ES-I3 (cell line): ENCODE measurements around the gene API5.

ENCODE experiments used
- H3K36me3 ChIP-seq: 2 replicates; pipeline ENCODE4 v1.6.1; 2013; ENCODE audit warnings: mild to moderate bottlenecking, low read length, control low read depth, moderate library complexity; ENCODE audit not compliant: insufficient read depth
- H3K4me1 ChIP-seq: 2 replicates; pipeline ENCODE4 v1.6.1; 2013; ENCODE audit warnings: mild to moderate bottlenecking, control low read depth, low read length; ENCODE audit not compliant: insufficient read depth
- H3K9ac ChIP-seq: 2 replicates; pipeline ENCODE4 v1.6.1; 2013; ENCODE audit warnings: low read depth, mild to moderate bottlenecking, low read length, moderate library complexity
- H3K9me3 ChIP-seq: 2 replicates; pipeline ENCODE4 v1.6.1; 2013; ENCODE audit warnings: mild to moderate bottlenecking, low read length, moderate library complexity; ENCODE audit not compliant: control insufficient read depth, insufficient read depth

The API5 gene

GRCh38 chr11:43378897-43379296, 67.1 kb downstream of the API5 start:
- H3K9ac ChIP-seq: no peak overlapping the region
- H3K9me3 ChIP-seq: no peaks in the 10 kb centered on the region
- H3K4me1 ChIP-seq: peaks cover 7% of the 10 kb centered on the region; the same call in 1 of the 2 replicates
- H3K36me3 ChIP-seq: no peaks in the 10 kb centered on the region

GRCh38 chr11:43381802-43382201, 70.0 kb downstream of the API5 start:
- Histone ChIP-seq H3K9ac (no peak overlapping the region), H3K4me1 (peaks cover 7% of the 10 kb centered on the region; the same call in 1 of the 2 replicates), H3K9me3 (no peaks in the 10 kb centered on the region), H3K36me3 (no peaks in the 10 kb centered on the region)

- H3K4me1 ChIP-seq: peaks cover 7% of the 10 kb centered on the region; the same call in 1 of the 2 replicates
- no peak overlapping the region for H3K9ac ChIP-seq
- no peaks in the 10 kb centered on the region for H3K36me3 ChIP-seq
- no peaks in the 10 kb centered on the region for H3K9me3 ChIP-seq
Observed at GRCh38 chr11:43382614-43383013, 70.8 kb downstream of the API5 start.

GRCh38 chr11:43384393-43384792, 72.6 kb downstream of the API5 start:
- no peaks in the 10 kb centered on the region for H3K9me3 ChIP-seq
- no peak overlapping the region for H3K9ac ChIP-seq
- H3K4me1 ChIP-seq: peaks cover 7% of the 10 kb centered on the region; the same call in 1 of the 2 replicates
- H3K36me3 ChIP-seq: peaks cover 3% of the 10 kb centered on the region; the same call in 1 of the 2 replicates

GRCh38 chr11:43392713-43393112, 80.9 kb downstream of the API5 start:
- H3K4me1 ChIP-seq: peaks cover 6% of the 10 kb centered on the region; the same call in 1 of the 2 replicates
- no peak overlapping the region for H3K9ac ChIP-seq
- peaks cover 10% of the 10 kb centered on the region for H3K36me3 ChIP-seq
- H3K9me3 ChIP-seq: no peaks in the 10 kb centered on the region

GRCh38 chr11:43393765-43394355, 82.1 kb downstream of the API5 start:
- H3K4me1 ChIP-seq: peaks cover 6% of the 10 kb centered on the region; the same call in 1 of the 2 replicates
- no peak overlapping the region for H3K9ac ChIP-seq
- no peaks in the 10 kb centered on the region for H3K9me3 ChIP-seq
- peaks cover 10% of the 10 kb centered on the region for H3K36me3 ChIP-seq
